Right hindlimb (tissue), 1 donor: ENCODE data around the gene TMC4.

ENCODE experiments used
- DNase-seq: peaks from one replicate; pipeline ENCODE4 v3.0.0-alpha.2; 2018

The TMC4 gene

GRCh38 chr19:54152878-54153524, 20.0 kb downstream of the TMC4 start:
- no peak for DNase-seq

- no peak for DNase-seq
Measured at GRCh38 chr19:54152267-54152666, 20.7 kb downstream of the TMC4 start.

GRCh38 chr19:54151362-54152035, 21.5 kb downstream of the TMC4 start:
- DNase-seq, result no peak

- DNase-seq, result no peak
Measured at GRCh38 chr19:54149021-54149812, 23.7 kb downstream of the TMC4 start.

- DNase-seq, result no peak
Measured at GRCh38 chr19:54148158-54148557, 24.8 kb downstream of the TMC4 start.

GRCh38 chr19:54147676-54148075, 25.3 kb downstream of the TMC4 start:
- no peak for DNase-seq

- DNase-seq, result no peak
Measured at GRCh38 chr19:54145541-54146158, 27.3 kb downstream of the TMC4 start.

- DNase-seq, result no peak
Measured at GRCh38 chr19:54142166-54142780, 30.7 kb downstream of the TMC4 start.

- no peak for DNase-seq
Measured at GRCh38 chr19:54141356-54141755, 31.6 kb downstream of the TMC4 start.

- peak; percentile 40 for DNase-seq
Measured at GRCh38 chr19:54138489-54139256, 34.3 kb downstream of the TMC4 start.

- peak; percentile 60 for DNase-seq
Measured at GRCh38 chr19:54137699-54138488, 35.1 kb downstream of the TMC4 start, which contains the start of gene CNOT3. Gene CNOT3 (plus strand): TSS chr19:54137762. CDS start chr19:54142979, 5,217 bp downstream.

- DNase-seq, result peak; percentile 100
Measured at GRCh38 chr19:54136864-54137698, 35.9 kb downstream of the TMC4 start.

GRCh38 chr19:54136086-54136863, 36.7 kb downstream of the TMC4 start:
- DNase-seq, result no peak

GRCh38 chr19:54133957-54134590, 38.9 kb downstream of the TMC4 start:
- DNase-seq, result no peak

GRCh38 chr19:54133312-54133956, 39.5 kb downstream of the TMC4 start:
- DNase-seq, result peak; percentile 61

GRCh38 chr19:54129617-54129996, 43.4 kb downstream of the TMC4 start:
- no peak for DNase-seq

- no peak for DNase-seq
Measured at GRCh38 chr19:54128796-54129616, 44.0 kb downstream of the TMC4 start.

- DNase-seq, result no peak
Measured at GRCh38 chr19:54128441-54128725, 44.6 kb downstream of the TMC4 start.
